Measurements from ENCODE around the gene SPIRE1.

The SPIRE1 gene

GRCh38 chr18:12625241-12625640 lies 32.7 kb downstream of the SPIRE1 start:
- no peak overlapping the region for H3K4me3 ChIP-seq (ENCODE audit: low read depth, low read length)
- DNase-seq (ENCODE audit: low read depth): no peak
- in situ Hi-C loops (cut with HindIII; ENCODE audit: low sequenced_read_pairs): no loop called here
- TF ChIP-seq, protein P1, sequence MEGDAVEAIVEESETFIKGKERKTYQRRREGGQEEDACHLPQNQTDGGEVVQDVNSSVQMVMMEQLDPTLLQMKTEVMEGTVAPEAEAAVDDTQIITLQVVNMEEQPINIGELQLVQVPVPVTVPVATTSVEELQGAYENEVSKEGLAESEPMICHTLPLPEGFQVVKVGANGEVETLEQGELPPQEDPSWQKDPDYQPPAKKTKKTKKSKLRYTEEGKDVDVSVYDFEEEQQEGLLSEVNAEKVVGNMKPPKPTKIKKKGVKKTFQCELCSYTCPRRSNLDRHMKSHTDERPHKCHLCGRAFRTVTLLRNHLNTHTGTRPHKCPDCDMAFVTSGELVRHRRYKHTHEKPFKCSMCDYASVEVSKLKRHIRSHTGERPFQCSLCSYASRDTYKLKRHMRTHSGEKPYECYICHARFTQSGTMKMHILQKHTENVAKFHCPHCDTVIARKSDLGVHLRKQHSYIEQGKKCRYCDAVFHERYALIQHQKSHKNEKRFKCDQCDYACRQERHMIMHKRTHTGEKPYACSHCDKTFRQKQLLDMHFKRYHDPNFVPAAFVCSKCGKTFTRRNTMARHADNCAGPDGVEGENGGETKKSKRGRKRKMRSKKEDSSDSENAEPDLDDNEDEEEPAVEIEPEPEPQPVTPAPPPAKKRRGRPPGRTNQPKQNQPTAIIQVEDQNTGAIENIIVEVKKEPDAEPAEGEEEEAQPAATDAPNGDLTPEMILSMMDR (IDR thresholded peaks at IDR 0.05; ENCODE audit: low read depth, low read length, missing control alignments): no peak

DNA sequence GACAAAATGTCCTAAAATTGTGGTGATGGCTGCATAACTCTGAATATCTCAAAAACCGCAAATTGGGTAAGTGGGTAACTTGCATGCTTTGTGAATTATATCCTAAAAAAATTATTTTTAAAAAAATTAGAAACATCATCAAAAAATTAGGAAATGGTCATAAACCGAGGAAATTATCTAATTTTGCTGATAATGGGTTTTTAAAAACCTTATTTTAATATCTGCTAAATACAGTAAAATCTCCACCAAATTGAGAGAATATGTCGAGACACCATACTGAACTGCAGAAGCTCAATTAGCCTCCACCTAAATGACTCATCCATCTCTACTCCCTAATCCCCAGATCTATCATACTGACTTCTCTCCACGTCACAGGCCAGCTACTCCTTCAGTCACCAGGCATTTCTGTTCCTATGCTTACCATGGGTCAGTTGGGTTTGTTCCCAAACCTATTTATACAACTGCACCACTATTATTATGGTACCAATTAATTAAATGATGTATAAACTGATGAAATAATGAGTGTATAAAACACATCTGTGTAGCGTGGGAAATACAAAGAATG lies 36.1 kb downstream of the SPIRE1 start:
- DNase-seq (ENCODE audit: low read depth): no peak
- TF ChIP-seq, protein P1 (IDR thresholded peaks at IDR 0.05; ENCODE audit: low read depth, low read length, missing control alignments): no peak
- H3K4me3 ChIP-seq (ENCODE audit: low read depth, low read length): no peak overlapping the region
- in situ Hi-C loops (cut with HindIII; ENCODE audit: low sequenced_read_pairs): no loop called here

GRCh38 chr18:12615748-12616147 lies 42.2 kb downstream of the SPIRE1 start:
- in situ Hi-C loops (cut with HindIII; ENCODE audit: low sequenced_read_pairs): no loop called here
- H3K4me3 ChIP-seq (ENCODE audit: low read depth, low read length): no peak overlapping the region
- TF ChIP-seq, protein P1 (IDR thresholded peaks at IDR 0.05; ENCODE audit: low read depth, low read length, missing control alignments): no peak
- no peak for DNase-seq (ENCODE audit: low read depth)

- TF ChIP-seq, protein P1 (IDR thresholded peaks at IDR 0.05; ENCODE audit: low read depth, low read length, missing control alignments): no peak
- no peak overlapping the region for H3K4me3 ChIP-seq (ENCODE audit: low read depth, low read length)
- no peak for DNase-seq (ENCODE audit: low read depth)
- in situ Hi-C loops (cut with HindIII; ENCODE audit: low sequenced_read_pairs): loop anchor here (10.0 kb wide), 1 partner anchor 164 kb away; no protein-coding TSS in a partner anchor
These were observed 49.6 kb downstream of the SPIRE1 start for GRCh38 chr18:12608301-12608700.

- in situ Hi-C loops (cut with HindIII; ENCODE audit: low sequenced_read_pairs): loop anchor here (10.0 kb wide), 1 partner anchor 162 kb away; no protein-coding TSS in a partner anchor
- no peak for DNase-seq (ENCODE audit: low read depth)
- no peak overlapping the region for H3K4me3 ChIP-seq (ENCODE audit: low read depth, low read length)
- TF ChIP-seq, protein P1 (IDR thresholded peaks at IDR 0.05; ENCODE audit: low read depth, low read length, missing control alignments): no peak
These were observed 51.2 kb downstream of the SPIRE1 start for GRCh38 chr18:12606592-12607315.

- in situ Hi-C loops (cut with HindIII; ENCODE audit: low sequenced_read_pairs): loop anchor here (10.0 kb wide), 1 partner anchor 160 kb away; no protein-coding TSS in a partner anchor
These were observed 53.4 kb downstream of the SPIRE1 start for GRCh38 chr18:12604445-12605007.

More at GRCh38 chr18:12604445-12605007, 53.4 kb downstream of the SPIRE1 start:
- H3K4me3 ChIP-seq (ENCODE audit: low read depth, low read length): no peak overlapping the region
- TF ChIP-seq, protein P1 (IDR thresholded peaks at IDR 0.05; ENCODE audit: low read depth, low read length, missing control alignments): no peak
- no peak for DNase-seq (ENCODE audit: low read depth)
